Panc1 (cell line): ENCODE measurements around the gene NDE1. TPM values are rescaled to one million over a fixed set of nuclear protein-coding genes. Genes with fewer than 3 reads are reported as not detected.

Experiments
- ATAC-seq: fragments of 200-7000 bp; cut with Tn5 transposase; 2 replicates; pipeline ENCODE4 v1.9.1; 2020; ENCODE audit warnings: mild to moderate bottlenecking, moderate library complexity
- BruUV-seq: library from RNA; stranded (reverse); fragments of 400-500 nt; replicated peaks from 2 replicates; lab custom pipeline; 2021; lab: Mats Ljungman, UMichigan
- CTCF ChIA-PET: fragments of 300-600 bp; sonication (Branson Sonifier 250); formaldehyde crosslinking; loops from one replicate; lab custom pipeline; 2022; ENCODE audit warnings: antibody characterized with exemption; lab: Charles Lee
- POLR2A ChIA-PET: fragments of 300-600 bp; sonication (Branson Sonifier 250); formaldehyde crosslinking; loops from one replicate; lab custom pipeline; 2022; ENCODE audit warnings: antibody characterized with exemption; lab: Charles Lee
- DNase-seq: peaks from one replicate; pipeline ENCODE4 v3.0.0-alpha.2; 2010; ENCODE audit warnings: low read depth, low spot score
- H3K27ac ChIP-seq: 2 replicates; pipeline ENCODE4 v1.5.1; 2011; ENCODE audit warnings: mild to moderate bottlenecking, low read length, inconsistent platforms
- H3K27me3 ChIP-seq: fragments of 200-500 bp; sonication (Bioruptor generic); 2 replicates; pipeline ENCODE4 v1.6.0; 2014; ENCODE audit warnings: low read length, inconsistent platforms; ENCODE audit not compliant: control insufficient read depth, insufficient read depth
- H3K36me3 ChIP-seq: fragments of 200-500 bp; sonication (Bioruptor generic); 2 replicates; pipeline ENCODE4 v1.5.1; 2014; ENCODE audit warnings: inconsistent platforms, mild to moderate bottlenecking, low read length, moderate library complexity; ENCODE audit not compliant: control insufficient read depth, insufficient read depth
- H3K4me1 ChIP-seq: 2 replicates; pipeline ENCODE4 v1.5.1; 2011; ENCODE audit warnings: inconsistent platforms, mild to moderate bottlenecking, low read length, moderate library complexity; ENCODE audit not compliant: control insufficient read depth, insufficient read depth
- H3K4me3 ChIP-seq, 2 experiments: 2 replicates each; pipeline ENCODE4 v1.5.1; 2011 to 2012; ENCODE audit warnings: low read depth in 2 of 2, low read length in 2 of 2, mild to moderate bottlenecking in 2 of 2, inconsistent platforms in 1 of 2, moderate library complexity in 1 of 2
- H3K9me3 ChIP-seq: fragments of 200-500 bp; sonication (Bioruptor generic); 2 replicates; pipeline ENCODE4 v1.5.1; 2014; ENCODE audit warnings: low read depth, mild to moderate bottlenecking, inconsistent platforms, low read length, moderate library complexity; ENCODE audit not compliant: control insufficient read depth, insufficient read depth
- CTCF ChIP-seq: fragments of 450-650 bp; IDR thresholded peaks from 2 replicates; pipeline ENCODE4 v1.5.1; 2017; ENCODE audit warnings: mild to moderate bottlenecking
- POLR2AphosphoS5 ChIP-seq: IDR thresholded peaks from 2 replicates; pipeline ENCODE4 v1.6.1; 2012; ENCODE audit warnings: mild to moderate bottlenecking, low read depth, low read length, moderate library complexity
- REST ChIP-seq, 2 experiments: IDR thresholded peaks; 2 replicates each; pipeline ENCODE4 v1.6.1; 2011 to 2012; ENCODE audit warnings: low read depth in 2 of 2, control low read depth in 1 of 2, low read length in 1 of 2, mild to moderate bottlenecking in 1 of 2, moderate library complexity in 1 of 2; ENCODE audit not compliant: insufficient read depth in 1 of 2
- SIN3A ChIP-seq: IDR thresholded peaks from 2 replicates; pipeline ENCODE4 v1.6.1; 2012; ENCODE audit warnings: low read depth, mild to moderate bottlenecking, low read length, moderate library complexity, borderline replicate concordance; ENCODE audit not compliant: insufficient read depth
- TCF7L2 ChIP-seq: IDR thresholded peaks from 2 replicates; pipeline ENCODE4 v1.6.1; 2011; ENCODE audit warnings: mild to moderate bottlenecking, low read depth, low read length, inconsistent platforms
- in situ Hi-C: cut with HindIII; loops from 2 replicates; pipeline ENCODE4 v1.10.0; 2016; ENCODE audit warnings: low sequenced_read_pairs, low pct_unique_long_range_greater_than_20kb
- intact Hi-C: fragments of 100-400 bp; cut with micrococcal nuclease; formaldehyde crosslinking; loops from one replicate; pipeline ENCODE4 v1.10.0; 2022; ENCODE audit not compliant: unreplicated experiment
- total RNA-seq: library from RNA; stranded (reverse); gene quantifications from one replicate; pipeline ENCODE4 v1.2.1, GENCODE V29; 2021; ENCODE audit not compliant: unreplicated experiment

Gene NDE1
- total RNA-seq, 1 experiment from 2014 or later, result 99.1 TPM

GRCh38 chr16:15677447-15677846, 27.4 kb downstream of the NDE1 start:
- CTCF ChIA-PET, result no interaction called here
- DNase-seq (no peak), ATAC-seq (no peak)
- intact Hi-C loops (no loop called here), in situ Hi-C loops (no loop called here)
- POLR2A ChIA-PET, result no interaction called here
- Histone ChIP-seq H3K36me3 (no peaks in the 10 kb centered on the region; the same call in 1 of the 2 replicates), H3K4me1 (no peaks in the 10 kb centered on the region), H3K4me3 (no peak overlapping the region), H3K27me3 (no peaks in the 10 kb centered on the region), H3K27ac (no peak overlapping the region), H3K9me3 (no peaks in the 10 kb centered on the region)
- no TSS peak for BruUV-seq
- TF ChIP-seq CTCF, result no peak
- no peak for TF ChIP-seq REST (IDR thresholded peaks at IDR 0.05; ENCODE audit: insufficient read depth in 1 of 2, low read depth in 2 of 2, low read length in 1 of 2)
- no peak for TF ChIP-seq SIN3A
- no peak for TF ChIP-seq POLR2AphosphoS5
- no peak for TF ChIP-seq TCF7L2

DNA sequence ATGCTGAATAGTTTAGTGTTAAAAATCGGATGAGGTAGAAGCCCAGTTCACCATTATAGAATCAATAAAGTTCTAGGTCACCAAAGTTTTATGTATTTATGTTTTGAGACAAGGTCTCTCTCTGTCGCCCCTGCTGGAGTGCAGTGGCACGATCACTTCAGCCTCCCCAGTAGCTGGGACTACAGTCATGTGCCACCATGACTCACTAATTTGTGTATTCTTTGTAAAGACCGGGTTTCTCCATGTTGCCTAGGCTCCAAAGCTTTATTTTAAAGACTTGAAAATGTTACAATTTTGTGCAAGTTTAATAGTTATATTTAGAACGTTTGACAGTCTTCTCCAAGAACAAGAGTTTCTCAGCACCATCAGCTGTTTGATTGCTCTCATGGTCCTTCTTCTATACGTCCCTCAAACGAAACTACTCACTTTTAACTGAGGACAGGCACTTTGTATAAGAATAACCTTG, 32.1 kb downstream of the NDE1 start:
- ChIA-PET CTCF (interaction anchor here (0.5 to 0.7 kb wide), 3 partner anchors 11 to 39 kb away, joined by 3 to 5 read pairs (median 5); no protein-coding TSS in a partner anchor), POLR2A (interaction anchor here (0.9 kb wide), 1 partner anchor 21 kb away, joined by 3 read pairs; no protein-coding TSS in a partner anchor)
- no peak for TF ChIP-seq TCF7L2
- TF ChIP-seq SIN3A, result no peak
- H3K36me3 ChIP-seq, result no peaks in the 10 kb centered on the region; the same call in 1 of the 2 replicates
- no peak overlapping the region for H3K4me3 ChIP-seq
- no peaks in the 10 kb centered on the region for H3K27me3 ChIP-seq
- BruUV-seq, result no TSS peak
- no peak overlapping the region for H3K27ac ChIP-seq
- intact Hi-C loops (no loop called here), in situ Hi-C loops (no loop called here)
- no peaks in the 10 kb centered on the region for H3K4me1 ChIP-seq
- DNase-seq (peak; percentile 86), ATAC-seq (peak; percentile 83)
- H3K9me3 ChIP-seq, result no peaks in the 10 kb centered on the region

GRCh38 chr16:15686287-15686686, 36.2 kb downstream of the NDE1 start:
- TF ChIP-seq SIN3A, result no peak
- TF ChIP-seq POLR2AphosphoS5, result no peak
- no peak for TF ChIP-seq CTCF
- no peak for TF ChIP-seq TCF7L2
- TF ChIP-seq REST (IDR thresholded peaks at IDR 0.05; ENCODE audit: insufficient read depth in 1 of 2, low read depth in 2 of 2, low read length in 1 of 2), result no peak
- Histone ChIP-seq H3K9me3 (no peaks in the 10 kb centered on the region), H3K36me3 (no peaks in the 10 kb centered on the region), H3K27me3 (no peaks in the 10 kb centered on the region), H3K4me3 (no peak overlapping the region), H3K4me1 (no peaks in the 10 kb centered on the region), H3K27ac (no peak overlapping the region)
- intact Hi-C loops (no loop called here), in situ Hi-C loops (no loop called here)
- no TSS peak for BruUV-seq
- ChIA-PET CTCF (no interaction called here), POLR2A (no interaction called here)
- DNase-seq (no peak), ATAC-seq (no peak)
